HCT116 (cell line): Measurements from ENCODE around the gene FTCDNL1.

Source experiments
- CTCF ChIP-seq, 3 experiments: fragments of 200-600 bp in 1 of 3; sonication (generic) in 1 of 3; IDR thresholded peaks in 2 of 3; conservative IDR thresholded peaks in 1 of 3; 2 replicates each; pipeline ENCODE4 v1.5.1; 2012 to 2017; ENCODE audit warnings: low read depth in 2 of 3, low read length in 2 of 3, antibody characterized with exemption in 1 of 3, borderline replicate concordance in 1 of 3, control low read depth in 1 of 3, mild to moderate bottlenecking in 1 of 3, mixed read lengths in 1 of 3, mixed run types in 1 of 3, moderate library complexity in 1 of 3; ENCODE audit not compliant: insufficient read depth in 1 of 3
- EZH2 ChIP-seq: fragments of 200-600 bp; sonication (generic); IDR thresholded peaks from 2 replicates; pipeline ENCODE4 v1.6.1; 2017; ENCODE audit warnings: antibody characterized with exemption, mixed run types
- REST ChIP-seq: IDR thresholded peaks from 2 replicates; pipeline ENCODE4 v1.6.1; 2012; ENCODE audit warnings: low read depth
- SRF ChIP-seq: IDR thresholded peaks from 2 replicates; pipeline ENCODE4 v1.6.1; 2012; ENCODE audit warnings: low read depth

GRCh38 chr2:199777916-199778315 lies 73.1 kb downstream of the FTCDNL1 start:
- no peak for TF ChIP-seq SRF
- TF ChIP-seq CTCF (IDR thresholded peaks at IDR 0.05 in 2 of 3, conservative IDR thresholded peaks at IDR 0.05 in 1 of 3; ENCODE audit: borderline replicate concordance in 1 of 3, insufficient read depth in 1 of 3, low read depth in 2 of 3, low read length in 2 of 3): no peak
- no peak for TF ChIP-seq EZH2
- no peak for TF ChIP-seq REST
